OCI-LY7 (cell line): ENCODE results near the gene FABP2.
"Not testable (repeated sequence)": the region's sequence is repeated elsewhere in the genome, so short reads cannot be mapped to it uniquely, and the experiment has no call there.

ENCODE experiments used
- CTCF ChIP-seq: fragments of 200-600 bp; sonication (generic); conservative IDR thresholded peaks from 2 replicates; pipeline ENCODE4 v1.5.1; 2014; ENCODE audit warnings: mild to moderate bottlenecking, antibody characterized with exemption, low read length, moderate library complexity, mixed read lengths
- EZH2phosphoT487 ChIP-seq: fragments of 200-600 bp; sonication (generic); IDR thresholded peaks from 2 replicates; pipeline ENCODE4 v1.6.1; 2018; ENCODE audit warnings: low read depth, borderline replicate concordance, mild to moderate bottlenecking, mixed run types, antibody characterized with exemption, low read length, moderate library complexity, mixed read lengths

GRCh38 chr4:119279541-119279940 is 42.4 kb downstream of the FABP2 start:
- TF ChIP-seq CTCF, EZH2phosphoT487: not testable (repeated sequence)
